ENCODE data around the gene MC4R.
"Not testable (repeated sequence)": the region's sequence is repeated elsewhere in the genome, so short reads cannot be mapped to it uniquely, and the experiment has no call there.

The MC4R gene

GRCh38 chr18:60372596-60372995 is at the start of gene MC4R:
Gene MC4R, minus strand, starts transcription at chr18:60372775. Its CDS starts 426 bp downstream, at chr18:60372349.
- peak; percentile 86 for DNase-seq (ENCODE audit: low spot score)

- not testable (repeated sequence) for DNase-seq (ENCODE audit: low spot score)
Observed at GRCh38 chr18:60422306-60422705, 49.7 kb upstream of the MC4R start.

- DNase-seq (ENCODE audit: low spot score) = no peak
Observed at GRCh38 chr18:60421356-60422118, 49.0 kb upstream of the MC4R start.

GRCh38 chr18:60417946-60418345 is 45.4 kb upstream of the MC4R start:
- no peak for DNase-seq (ENCODE audit: low spot score)

- DNase-seq (ENCODE audit: low spot score) = peak; percentile 45
Observed at GRCh38 chr18:60413944-60414547, 41.5 kb upstream of the MC4R start.

GRCh38 chr18:60411715-60412114 is 39.1 kb upstream of the MC4R start:
- DNase-seq (ENCODE audit: low spot score) = peak; percentile 54

GRCh38 chr18:60406721-60407120 is 34.1 kb upstream of the MC4R start:
- DNase-seq (ENCODE audit: low spot score) = no peak

GRCh38 chr18:60404486-60405085 is 32.0 kb upstream of the MC4R start:
- DNase-seq (ENCODE audit: low spot score) = no peak

GRCh38 chr18:60401346-60401745 is 28.8 kb upstream of the MC4R start:
- DNase-seq (ENCODE audit: low spot score) = no peak

- DNase-seq (ENCODE audit: low spot score) = no peak
Observed at GRCh38 chr18:60391571-60392226, 19.1 kb upstream of the MC4R start.

- DNase-seq (ENCODE audit: low spot score) = no peak
Observed at GRCh38 chr18:60389314-60389713, 16.7 kb upstream of the MC4R start.

- DNase-seq (ENCODE audit: low spot score) = no peak
Observed at GRCh38 chr18:60385693-60386092, 13.1 kb upstream of the MC4R start.

GRCh38 chr18:60383893-60384292 is 11.3 kb upstream of the MC4R start:
- DNase-seq (ENCODE audit: low spot score) = no peak

- DNase-seq (ENCODE audit: low spot score) = no peak
Observed at GRCh38 chr18:60377778-60378469, 5.3 kb upstream of the MC4R start.

- DNase-seq (ENCODE audit: low spot score) = no peak
Observed at GRCh38 chr18:60372132-60372531, 443 bp downstream of the MC4R start.

- no peak for DNase-seq (ENCODE audit: low spot score)
Observed at GRCh38 chr18:60358516-60358915, 14.1 kb downstream of the MC4R start.

- DNase-seq (ENCODE audit: low spot score) = no peak
Observed at GRCh38 chr18:60350941-60351340, 21.6 kb downstream of the MC4R start.

- DNase-seq (ENCODE audit: low spot score) = no peak
Observed at GRCh38 chr18:60350150-60350549, 22.4 kb downstream of the MC4R start.

- no peak for DNase-seq (ENCODE audit: low spot score)
Observed at GRCh38 chr18:60347526-60348045, 25.0 kb downstream of the MC4R start.

- no peak for DNase-seq (ENCODE audit: low spot score)
Observed at GRCh38 chr18:60339018-60339417, 33.6 kb downstream of the MC4R start.

- DNase-seq (ENCODE audit: low spot score) = no peak
Observed at GRCh38 chr18:60331890-60332289, 40.7 kb downstream of the MC4R start.

- no peak for DNase-seq (ENCODE audit: low spot score)
Observed at GRCh38 chr18:60329131-60329530, 43.4 kb downstream of the MC4R start.

All from D341Med (cell line).